A673 (cell line): Measurements from ENCODE around the gene CD79A. TPM values are rescaled to one million over a fixed set of nuclear protein-coding genes. Genes with fewer than 3 reads are reported as not detected.
A peak's percentile ranks its signal among the peaks of the same experiment; 100 is the strongest.

Source experiments
- BruUV-seq: library from RNA; stranded (reverse); fragments of 400-500 nt; replicated peaks from 2 replicates; lab custom pipeline; 2021; lab: Mats Ljungman, UMichigan
- CTCF ChIA-PET: fragments of 300-600 bp; sonication (Branson Sonifier 250); formaldehyde crosslinking; loops from one replicate; lab custom pipeline; 2022; ENCODE audit warnings: antibody characterized with exemption; lab: Charles Lee
- POLR2A ChIA-PET: fragments of 300-600 bp; sonication (Branson Sonifier 250); formaldehyde crosslinking; loops from one replicate; lab custom pipeline; 2022; ENCODE audit warnings: antibody characterized with exemption; ENCODE audit not compliant: low non-redundant PET; lab: Charles Lee
- DNase-seq: peaks from one replicate; pipeline ENCODE4 v3.0.0-alpha.2; 2015; ENCODE audit warnings: low spot score
- H3K27ac ChIP-seq: fragments of 200-600 bp; sonication (generic); 2 replicates; pipeline ENCODE4 v1.5.1; 2016; ENCODE audit warnings: mixed run types, low read depth, mild to moderate bottlenecking, mixed read lengths, antibody characterized with exemption, low read length; ENCODE audit not compliant: poor library complexity, severe bottlenecking
- H3K27me3 ChIP-seq: fragments of 200-600 bp; sonication (generic); replicated peaks from 2 replicates; pipeline ENCODE4 v1.6.1; 2017; ENCODE audit warnings: mixed run types, low read depth, mild to moderate bottlenecking, mixed read lengths, antibody characterized with exemption, low read length; ENCODE audit not compliant: insufficient read depth, poor library complexity
- H3K36me3 ChIP-seq: fragments of 200-600 bp; sonication (generic); 2 replicates; pipeline ENCODE4 v1.6.1; 2016; ENCODE audit warnings: mixed run types, mild to moderate bottlenecking, mixed read lengths, antibody characterized with exemption, low read length; ENCODE audit not compliant: insufficient read depth, poor library complexity, severe bottlenecking
- H3K4me1 ChIP-seq: fragments of 200-600 bp; sonication (generic); 2 replicates; pipeline ENCODE4 v1.6.1; 2017; ENCODE audit warnings: mixed run types, mild to moderate bottlenecking, mixed read lengths, antibody characterized with exemption, low read length; ENCODE audit not compliant: insufficient read depth, poor library complexity, severe bottlenecking
- H3K4me3 ChIP-seq: fragments of 200-600 bp; sonication (generic); 2 replicates; pipeline ENCODE4 v1.5.1; 2016; ENCODE audit warnings: low read depth, mixed run types, mild to moderate bottlenecking, mixed read lengths, low read length; ENCODE audit not compliant: poor library complexity, severe bottlenecking
- H3K9me3 ChIP-seq: fragments of 200-600 bp; sonication (generic); 2 replicates; pipeline ENCODE4 v1.6.1; 2016; ENCODE audit warnings: mixed run types, low read depth, mild to moderate bottlenecking, mixed read lengths, antibody characterized with exemption, low read length; ENCODE audit not compliant: poor library complexity, severe bottlenecking
- EZH2 ChIP-seq: fragments of 200-600 bp; sonication (generic); IDR thresholded peaks from 2 replicates; pipeline ENCODE4 v1.6.1; 2017; ENCODE audit warnings: borderline replicate concordance, low read depth, mild to moderate bottlenecking, mixed read lengths, antibody characterized with exemption, low read length; ENCODE audit not compliant: poor library complexity, severe bottlenecking
- intact Hi-C: fragments of 100-400 bp; cut with micrococcal nuclease; formaldehyde crosslinking; loops from one replicate; pipeline ENCODE4 v1.10.0; 2022; ENCODE audit not compliant: unreplicated experiment
- total RNA-seq: library from RNA; stranded (reverse); gene quantifications from 2 replicates; pipeline ENCODE4 v1.2.3, GENCODE V29; 2021
- TF ChIP-seq, protein P1 (sequence below): fragments of 300-800, 200-600 bp; sonication (generic); conservative IDR thresholded peaks from 2 replicates; pipeline ENCODE4 v1.5.1; 2017; ENCODE audit warnings: low read depth, mild to moderate bottlenecking, antibody characterized with exemption, low read length, moderate library complexity, mixed read lengths

CD79A gene
- total RNA-seq, 1 experiment from 2014 or later: 17.8 TPM

DNA sequence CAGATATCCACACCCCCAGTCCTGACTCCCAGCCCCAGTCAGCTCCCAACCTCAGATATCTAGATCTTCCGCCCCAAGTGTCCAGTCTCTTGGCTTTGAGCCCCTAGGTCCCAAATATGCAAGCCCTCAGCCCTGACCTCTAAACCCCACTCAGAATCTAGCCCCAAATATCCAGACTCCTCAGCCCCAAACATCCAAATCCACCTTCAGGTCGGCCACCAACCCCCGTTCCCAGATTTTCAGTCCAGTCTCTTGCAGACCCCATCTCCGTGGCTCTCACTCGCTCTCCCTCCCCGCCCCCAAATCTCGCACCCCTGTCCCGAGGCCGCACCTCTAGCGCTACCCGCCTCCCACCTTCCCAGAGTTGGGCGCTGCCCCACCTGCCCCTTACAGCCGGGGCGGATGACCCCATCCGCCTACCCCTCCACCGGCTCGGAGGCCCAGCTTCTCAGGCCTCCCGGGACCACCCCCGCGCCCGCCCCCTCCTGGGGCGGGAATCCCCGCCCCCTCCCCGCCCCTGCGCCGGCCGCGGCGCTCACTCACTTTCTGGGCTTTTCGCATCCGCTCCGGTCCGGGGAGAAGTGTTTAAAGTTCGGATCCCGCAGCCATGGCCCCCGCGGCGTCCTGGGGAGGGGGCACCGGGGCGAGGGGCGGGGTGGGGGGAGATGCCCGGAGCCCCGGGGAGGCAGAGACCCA is 50.6 kb downstream of the CD79A start:
- peaks cover 39% of the 10 kb centered on the region for H3K4me1 ChIP-seq
- intact Hi-C loops: no loop called here
- TF ChIP-seq, protein P1, sequence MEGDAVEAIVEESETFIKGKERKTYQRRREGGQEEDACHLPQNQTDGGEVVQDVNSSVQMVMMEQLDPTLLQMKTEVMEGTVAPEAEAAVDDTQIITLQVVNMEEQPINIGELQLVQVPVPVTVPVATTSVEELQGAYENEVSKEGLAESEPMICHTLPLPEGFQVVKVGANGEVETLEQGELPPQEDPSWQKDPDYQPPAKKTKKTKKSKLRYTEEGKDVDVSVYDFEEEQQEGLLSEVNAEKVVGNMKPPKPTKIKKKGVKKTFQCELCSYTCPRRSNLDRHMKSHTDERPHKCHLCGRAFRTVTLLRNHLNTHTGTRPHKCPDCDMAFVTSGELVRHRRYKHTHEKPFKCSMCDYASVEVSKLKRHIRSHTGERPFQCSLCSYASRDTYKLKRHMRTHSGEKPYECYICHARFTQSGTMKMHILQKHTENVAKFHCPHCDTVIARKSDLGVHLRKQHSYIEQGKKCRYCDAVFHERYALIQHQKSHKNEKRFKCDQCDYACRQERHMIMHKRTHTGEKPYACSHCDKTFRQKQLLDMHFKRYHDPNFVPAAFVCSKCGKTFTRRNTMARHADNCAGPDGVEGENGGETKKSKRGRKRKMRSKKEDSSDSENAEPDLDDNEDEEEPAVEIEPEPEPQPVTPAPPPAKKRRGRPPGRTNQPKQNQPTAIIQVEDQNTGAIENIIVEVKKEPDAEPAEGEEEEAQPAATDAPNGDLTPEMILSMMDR: no peak
- no peak for TF ChIP-seq EZH2
- BruUV-seq: no TSS peak
- CTCF ChIA-PET: no interaction called here
- H3K27me3 ChIP-seq: no peaks in the 10 kb centered on the region
- POLR2A ChIA-PET: no interaction called here
- H3K9me3 ChIP-seq: no peaks in the 10 kb centered on the region
- peak overlapping the region; percentile 63 for H3K4me3 ChIP-seq
- peak overlapping the region; percentile 28 for H3K27ac ChIP-seq
- no peaks in the 10 kb centered on the region for H3K36me3 ChIP-seq
- DNase-seq: no peak

DNA sequence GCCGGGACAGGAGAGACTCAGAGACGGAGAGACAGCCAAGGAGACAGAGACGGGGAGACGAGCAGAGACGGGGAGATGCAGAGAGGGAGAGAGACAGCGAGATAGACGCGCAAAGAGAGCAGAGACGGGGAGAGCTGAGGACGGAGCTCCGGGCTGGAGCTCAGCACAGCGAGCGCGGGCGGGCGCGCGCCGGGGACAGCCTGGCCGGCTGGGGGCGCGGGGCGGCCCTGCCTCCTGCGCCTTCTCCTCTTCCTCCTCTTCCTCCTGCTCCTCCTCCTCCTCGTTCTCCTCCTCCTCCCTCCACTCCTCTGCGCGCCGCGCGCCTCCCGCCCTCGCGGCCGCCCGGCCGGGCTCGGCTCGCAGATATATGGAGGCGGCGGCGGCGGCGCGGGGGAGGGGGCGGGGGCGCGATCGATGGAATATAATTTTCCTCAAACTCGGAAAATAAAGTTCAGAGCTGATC is 51.2 kb downstream of the CD79A start, which contains the start of gene ERFL:
TSS of gene ERFL (minus strand) at position 229 of the 463 bp plus-strand sequence. CDS start 15,530 bp downstream, outside the sequence.
- Histone ChIP-seq H3K4me1 (peaks cover 41% of the 10 kb centered on the region), H3K27ac (peak within 1 kb of the TSS; percentile 28), H3K9me3 (no peaks in the 10 kb centered on the region), H3K36me3 (no peaks in the 10 kb centered on the region), H3K4me3 (peak within 1 kb of the TSS; percentile 63), H3K27me3 (no peaks in the 10 kb centered on the region)
- TF ChIP-seq, protein P1: no peak
- TF ChIP-seq EZH2: no peak
- POLR2A ChIA-PET: no interaction called here
- no TSS peak for BruUV-seq
- CTCF ChIA-PET: no interaction called here
- DNase-seq: no peak
- intact Hi-C loops: no loop called here

DNA sequence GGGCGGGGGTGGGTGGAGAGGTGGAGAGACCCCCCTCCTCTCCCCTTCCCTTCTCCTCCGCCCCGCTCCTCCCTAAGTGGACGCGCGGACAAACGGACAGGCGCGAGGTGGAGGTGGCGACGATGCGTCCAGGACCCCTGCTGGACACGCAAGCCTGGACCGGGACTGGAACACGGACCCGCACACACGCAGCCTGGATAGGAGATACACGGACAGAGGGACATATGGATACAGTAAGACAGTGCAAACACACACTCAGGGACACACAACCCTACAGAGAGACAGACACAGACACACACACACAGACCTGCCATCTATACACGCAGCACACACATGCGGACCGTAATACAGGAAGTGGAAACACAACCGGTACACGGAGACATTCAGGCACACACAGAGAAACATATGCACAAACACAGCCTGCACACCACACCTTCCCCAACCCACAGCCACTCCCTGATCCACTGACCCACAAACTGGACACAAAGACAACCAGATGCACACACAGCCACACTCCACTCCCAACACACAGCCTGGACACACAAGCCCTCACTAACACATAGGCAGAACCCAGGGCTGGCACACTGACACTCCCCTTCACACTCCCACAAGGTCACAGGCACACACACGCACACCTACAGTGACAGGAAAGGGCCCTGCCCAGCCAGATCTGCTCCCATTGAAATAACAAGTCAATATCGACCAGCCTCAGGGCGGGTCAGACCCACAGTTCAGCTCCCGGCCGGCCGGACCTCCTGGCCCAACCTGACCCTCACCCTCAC is 51.9 kb downstream of the CD79A start:
- Histone ChIP-seq H3K4me1 (peaks cover 44% of the 10 kb centered on the region), H3K36me3 (no peaks in the 10 kb centered on the region), H3K27ac (no peak overlapping the region), H3K4me3 (peak overlapping the region; percentile 63), H3K9me3 (no peaks in the 10 kb centered on the region), H3K27me3 (no peaks in the 10 kb centered on the region)
- intact Hi-C loops: no loop called here
- ChIA-PET CTCF (no interaction called here), POLR2A (no interaction called here)
- BruUV-seq: no TSS peak
- DNase-seq: no peak
- TF ChIP-seq, protein P1: no peak
- no peak for TF ChIP-seq EZH2
